HG02852 (cell line): ENCODE data around the gene FAM124A.

ENCODE experiments used
- ATAC-seq: cut with Tn5 transposase; IDR thresholded peaks from one replicate; pipeline ENCODE4 v1.9.1; 2021; ENCODE audit warnings: mild to moderate bottlenecking, moderate library complexity; ENCODE audit not compliant: unreplicated experiment

The FAM124A gene

GRCh38 chr13:51240958-51241357, 18.8 kb downstream of the FAM124A start:
- ATAC-seq, result no peak

DNA sequence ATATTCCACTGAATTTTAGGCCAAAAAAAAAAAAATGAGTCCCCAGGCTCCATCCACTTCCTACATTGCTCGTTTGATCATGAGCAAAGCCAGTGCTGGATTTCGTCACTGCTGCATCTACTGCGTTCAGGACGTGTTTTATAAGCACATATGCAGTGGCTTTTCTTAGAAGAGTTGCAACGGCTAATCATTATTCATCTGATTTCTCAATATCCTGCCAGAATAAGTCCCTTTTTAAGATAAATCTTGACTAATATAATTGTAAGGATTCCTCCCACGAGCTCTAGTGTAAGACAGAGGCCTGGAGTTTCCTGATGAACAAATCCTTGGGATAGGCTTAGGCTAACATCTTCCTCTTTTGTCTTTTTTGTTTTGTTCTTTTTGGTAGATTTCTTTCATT, 19.5 kb downstream of the FAM124A start:
- no peak for ATAC-seq

DNA sequence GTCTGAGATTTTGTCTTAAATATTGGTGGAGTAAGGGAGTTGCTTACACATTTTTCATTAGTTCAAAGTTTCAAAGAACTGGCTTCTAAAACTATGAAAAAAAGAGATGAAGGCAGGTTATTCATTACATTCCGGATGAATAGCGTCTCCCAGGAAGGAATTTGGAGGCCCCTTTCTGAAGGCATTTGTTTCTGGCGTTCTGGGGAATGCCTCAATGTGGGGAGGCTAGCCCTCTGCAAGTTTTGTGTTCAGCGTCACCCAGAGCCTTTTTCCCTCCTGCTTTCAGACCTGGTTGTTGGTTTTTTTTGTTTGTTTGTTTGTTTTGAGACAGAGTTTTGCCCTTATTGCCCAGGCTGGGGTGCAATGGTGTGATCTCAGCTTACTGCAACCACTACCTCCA, 21.0 kb downstream of the FAM124A start:
- ATAC-seq, result no peak

DNA sequence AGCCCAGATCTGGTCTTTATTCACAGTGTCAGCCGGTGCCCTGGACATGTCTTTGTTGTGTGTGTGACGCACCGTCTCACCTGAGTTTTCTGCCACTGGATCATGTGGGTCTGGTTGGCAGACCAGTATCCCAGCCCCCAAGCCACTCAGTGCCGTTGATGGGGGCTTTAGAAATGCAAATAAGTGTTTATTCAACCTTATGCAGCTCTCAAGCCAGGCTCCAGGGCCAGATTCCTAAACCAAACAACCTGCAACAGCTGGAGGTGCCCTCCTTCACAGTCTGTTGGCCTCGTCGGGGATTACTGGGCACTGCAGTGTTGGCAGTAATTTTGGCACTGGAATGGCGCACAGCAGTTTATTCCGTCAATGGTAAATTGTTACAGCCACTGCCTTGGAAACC, 21.6 kb downstream of the FAM124A start:
- no peak for ATAC-seq

GRCh38 chr13:51244637-51245405, 22.6 kb downstream of the FAM124A start:
- no peak for ATAC-seq

GRCh38 chr13:51245583-51245982, 23.4 kb downstream of the FAM124A start:
- ATAC-seq, result no peak

DNA sequence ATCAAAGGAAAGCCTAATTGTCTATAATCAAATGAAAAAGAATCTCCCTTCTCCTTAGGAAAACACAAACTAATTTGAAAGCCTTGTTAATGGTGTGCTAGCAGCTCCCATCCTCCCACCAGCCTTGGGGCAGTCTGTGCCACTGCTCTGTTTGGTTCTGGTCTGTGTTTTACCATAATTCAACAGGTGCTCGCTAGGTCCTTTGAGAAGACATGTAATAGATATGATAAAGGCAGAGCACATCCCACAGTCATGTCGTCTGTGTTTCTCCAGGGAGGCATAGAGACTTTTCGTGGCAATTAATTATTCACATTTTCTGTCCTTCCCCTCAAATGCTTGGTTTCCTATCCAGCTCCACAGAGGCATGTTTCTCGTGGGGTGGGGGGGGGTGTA, 23.8 kb downstream of the FAM124A start:
- ATAC-seq, result no peak

DNA sequence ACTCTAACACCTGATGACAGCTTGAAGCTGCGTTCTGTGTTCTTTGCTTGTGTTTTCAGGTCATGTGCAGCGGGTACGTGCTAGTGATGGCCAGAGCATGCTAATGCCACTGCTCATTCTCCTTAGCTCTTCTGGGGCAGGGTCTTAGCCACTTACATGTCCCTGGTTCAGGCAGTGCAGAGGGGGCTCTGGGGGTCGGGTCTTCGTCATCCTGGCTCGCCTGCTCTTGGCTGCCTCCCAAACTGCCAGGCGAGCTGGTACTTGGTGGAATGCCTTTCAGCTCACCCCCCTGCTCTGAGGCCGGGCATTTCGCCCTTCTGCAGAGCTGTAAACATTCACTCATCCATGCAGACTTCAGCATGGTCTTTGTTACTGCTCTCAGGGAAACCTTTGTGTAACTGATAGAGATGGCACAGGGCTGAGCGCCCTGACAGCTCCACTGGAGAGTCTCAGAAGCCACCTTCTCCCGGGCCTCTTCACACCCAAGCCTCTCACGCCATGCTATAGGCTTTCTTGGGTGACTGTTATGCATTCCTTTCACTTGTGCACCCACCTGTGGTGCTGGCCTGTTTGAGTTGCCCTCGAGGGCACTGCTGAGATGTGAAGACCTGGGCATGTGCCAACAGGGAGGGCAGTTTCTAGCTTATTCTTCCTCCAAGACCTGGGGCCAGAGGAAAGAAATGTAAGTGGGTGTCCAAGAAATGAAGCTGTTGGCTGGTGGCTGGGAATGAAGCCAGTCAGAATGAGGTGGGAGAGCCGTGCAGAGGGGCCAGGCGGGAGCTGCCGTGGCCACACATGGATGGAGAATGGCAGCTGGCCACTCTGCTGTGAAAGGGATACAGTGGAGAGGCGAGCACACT, 24.4 kb downstream of the FAM124A start:
- ATAC-seq, result no peak

GRCh38 chr13:51249255-51249654, 27.1 kb downstream of the FAM124A start:
- no peak for ATAC-seq

DNA sequence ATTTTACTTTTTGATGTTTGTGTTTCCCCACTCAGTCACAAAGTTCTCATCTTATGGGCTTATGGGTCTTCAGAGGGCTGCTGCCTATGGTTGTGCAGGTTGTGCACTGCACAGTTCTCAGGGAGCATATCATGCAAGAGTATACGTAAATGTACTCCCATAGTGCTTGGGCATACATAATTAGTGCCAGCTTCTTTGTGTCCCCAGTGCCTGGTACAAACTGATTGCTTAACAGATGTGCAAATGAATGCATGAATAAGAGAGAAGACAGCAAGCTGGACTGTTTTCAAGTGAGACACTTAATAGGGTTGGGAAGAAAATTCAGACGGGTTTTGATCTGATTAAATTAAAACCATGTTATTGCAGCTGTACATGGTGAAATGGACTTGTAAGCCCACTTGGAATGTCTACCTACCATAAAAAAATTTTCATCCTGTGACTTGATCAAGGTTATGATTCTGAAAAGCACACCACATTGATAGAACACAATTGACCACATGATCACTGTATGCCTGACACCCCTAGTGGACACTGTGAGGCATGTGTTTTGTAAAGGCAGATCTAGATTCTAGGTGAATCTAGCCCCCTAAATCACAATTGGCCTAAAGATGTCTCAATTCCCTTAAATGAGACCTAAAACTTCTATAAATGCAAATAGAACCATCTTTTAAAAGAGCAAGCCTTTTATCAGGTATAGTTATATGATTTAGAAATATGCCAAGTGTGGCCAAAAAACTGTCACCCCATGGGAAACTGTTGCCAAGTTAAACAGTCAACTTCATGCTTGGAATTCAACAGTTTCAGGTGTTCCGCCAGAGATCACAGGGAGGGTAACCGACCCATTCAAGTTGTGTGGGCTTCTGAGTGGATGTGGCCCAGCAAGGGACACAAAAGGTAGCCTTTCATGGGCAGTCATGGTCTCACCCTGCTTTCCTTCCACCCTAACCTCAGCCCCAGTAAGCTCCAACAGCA, 27.9 kb downstream of the FAM124A start:
- ATAC-seq, result no peak

- ATAC-seq, result no peak
These were observed 29.3 kb downstream of the FAM124A start for GRCh38 chr13:51251480-51251879.

GRCh38 chr13:51252954-51253532, 30.8 kb downstream of the FAM124A start:
- no peak for ATAC-seq

DNA sequence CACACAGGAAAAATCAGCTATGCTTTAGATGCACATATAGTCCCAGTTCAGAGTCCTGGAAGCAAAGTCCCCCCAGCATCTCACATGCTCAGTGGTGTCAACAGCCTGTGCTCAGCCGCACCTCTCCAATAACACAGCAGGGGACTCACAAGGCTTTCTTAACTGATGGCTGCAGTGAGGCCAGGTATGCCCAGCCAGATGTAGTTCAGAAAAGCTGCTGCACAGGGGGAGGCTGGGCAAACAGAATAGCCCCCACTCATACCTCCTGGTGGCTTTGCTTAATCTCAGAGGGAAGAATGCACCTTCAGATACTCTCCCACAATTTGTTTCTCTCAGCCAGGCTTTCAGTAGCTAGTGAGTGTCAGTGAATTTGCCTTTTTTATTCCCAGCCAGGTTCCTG, 33.4 kb downstream of the FAM124A start:
- no peak for ATAC-seq

- no peak for ATAC-seq
These were observed 35.0 kb downstream of the FAM124A start for GRCh38 chr13:51257187-51257586.

DNA sequence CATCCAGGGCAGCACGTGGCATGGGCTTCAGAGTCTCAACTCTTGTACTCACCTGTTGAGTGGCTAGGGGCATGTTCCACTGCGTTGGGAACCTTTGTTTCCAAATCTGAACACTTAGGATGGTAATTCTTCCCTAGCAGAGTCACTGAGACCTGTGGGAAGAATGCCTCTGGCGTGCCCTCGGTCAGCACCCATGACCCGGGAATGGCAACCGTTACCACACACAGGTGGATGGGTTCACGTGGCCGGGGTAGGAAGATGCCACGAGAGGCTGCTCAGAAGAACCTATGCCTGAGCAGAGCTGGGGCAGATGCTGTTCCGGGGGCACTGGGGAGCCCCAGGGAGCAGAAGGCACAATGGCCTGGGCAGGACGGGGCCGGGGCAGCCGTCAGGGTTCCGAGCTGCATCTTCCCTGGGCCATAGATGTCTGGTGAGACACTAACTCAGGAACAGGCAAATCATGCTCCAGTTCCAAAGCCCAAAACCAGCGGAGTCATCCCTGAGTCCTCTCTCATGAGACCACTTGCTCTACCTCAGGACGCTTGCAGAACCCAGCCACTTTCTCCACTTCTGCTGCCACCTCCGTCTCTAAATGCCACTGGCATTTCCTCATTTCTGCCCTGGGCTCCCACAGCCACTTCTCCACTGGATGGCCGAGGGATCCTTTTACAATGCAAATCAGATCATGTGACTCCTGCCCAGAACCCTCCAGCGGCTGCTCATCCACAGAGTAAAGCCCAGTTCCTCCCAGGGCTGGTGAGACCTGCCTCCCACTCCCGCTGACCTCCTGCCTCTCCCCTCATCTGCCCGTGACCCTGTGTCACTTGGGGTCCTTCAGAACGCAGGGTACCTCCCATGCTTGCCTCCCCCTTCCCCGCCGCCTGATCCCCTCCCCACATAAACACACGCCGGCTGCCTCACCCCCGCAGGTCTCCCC, 36.7 kb downstream of the FAM124A start:
- ATAC-seq, result no peak

DNA sequence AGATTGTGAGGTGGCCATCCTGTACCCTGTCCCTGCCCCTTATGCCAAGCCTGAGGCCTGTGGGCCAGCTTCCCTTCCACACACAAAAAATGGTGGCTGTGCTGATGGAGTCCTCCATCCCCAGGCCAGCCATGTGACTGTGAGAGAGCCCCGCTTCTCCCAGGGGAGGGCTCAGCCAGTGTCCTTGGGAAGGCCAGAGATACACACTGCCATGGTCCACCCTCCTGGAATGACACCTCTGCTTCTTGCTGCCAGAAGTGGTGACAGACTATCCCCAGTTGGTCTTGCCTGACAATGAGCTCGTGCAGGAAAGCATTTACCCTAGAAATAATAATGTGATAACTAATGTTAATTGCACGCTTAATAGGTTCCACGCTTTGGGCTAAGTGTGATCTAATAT, 38.0 kb downstream of the FAM124A start:
- ATAC-seq, result no peak

DNA sequence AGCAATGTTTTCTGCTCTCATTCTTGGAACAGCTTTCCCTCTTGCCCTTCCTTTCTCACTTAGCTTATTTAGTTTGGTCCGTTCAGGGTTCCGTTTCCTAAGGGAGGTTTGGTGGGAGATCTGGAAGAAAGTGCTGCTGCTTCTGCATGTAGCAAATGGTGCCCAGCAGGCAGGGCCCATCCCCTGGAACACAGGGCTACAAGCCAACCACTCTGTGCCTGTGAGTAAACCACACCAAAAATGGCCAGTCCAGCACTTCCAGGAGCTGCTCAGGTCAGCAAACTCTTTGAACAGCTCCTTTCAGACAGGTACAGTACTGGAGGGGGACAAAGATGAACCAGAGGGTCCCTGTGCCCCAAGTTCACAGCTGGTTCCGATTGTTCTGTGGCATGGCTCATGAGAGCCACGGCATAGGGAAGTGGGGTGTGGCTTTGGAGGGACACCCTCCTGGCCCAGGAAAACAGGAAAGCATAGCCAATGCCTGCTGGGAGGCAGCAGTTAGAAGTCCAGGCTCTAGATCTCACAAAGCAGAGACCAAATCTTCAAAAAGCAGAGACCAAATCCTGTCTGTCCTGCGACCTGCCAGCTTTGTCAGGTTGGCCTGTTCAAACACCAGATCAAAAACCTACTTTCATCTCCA, 39.5 kb downstream of the FAM124A start:
- ATAC-seq, result no peak

GRCh38 chr13:51262501-51263211, 40.5 kb downstream of the FAM124A start:
- ATAC-seq, result no peak
